ENCODE data around the gene TBL2.
A peak's percentile ranks its signal among the peaks of the same experiment; 100 is the strongest.

TBL2 gene

GRCh38 chr7:73520673-73521635 is 57.4 kb downstream of the TBL2 start:
- TF ChIP-seq CTCF (conservative IDR thresholded peaks at IDR 0.05; ENCODE audit: low read depth, low read length): no peak
- H3K4me3 ChIP-seq (ENCODE audit: low read depth, low read length): peak overlapping the region; percentile 80
- DNase-seq (ENCODE audit: low read depth): peak; percentile 41

- TF ChIP-seq CTCF (conservative IDR thresholded peaks at IDR 0.05; ENCODE audit: low read depth, low read length): no peak
- DNase-seq (ENCODE audit: low read depth): peak; percentile 28
- H3K4me3 ChIP-seq (ENCODE audit: low read depth, low read length): peak overlapping the region; percentile 80
Measured at GRCh38 chr7:73519867-73520672, 58.3 kb downstream of the TBL2 start.

GRCh38 chr7:73518470-73518869 is 59.9 kb downstream of the TBL2 start:
- no peak overlapping the region for H3K4me3 ChIP-seq (ENCODE audit: low read depth, low read length)
- no peak for DNase-seq (ENCODE audit: low read depth)

More at GRCh38 chr7:73518470-73518869, 59.9 kb downstream of the TBL2 start:
- TF ChIP-seq CTCF (conservative IDR thresholded peaks at IDR 0.05; ENCODE audit: low read depth, low read length): no peak
